ENCODE measurements around the gene ETV7. TPM values are rescaled to one million over a fixed set of nuclear protein-coding genes. Genes with fewer than 3 reads are reported as not detected.

Gene ETV7
- polyA plus RNA-seq, 1 of the 3 experiments (the other 2 are of a cell fraction), result 0.39 TPM

DNA sequence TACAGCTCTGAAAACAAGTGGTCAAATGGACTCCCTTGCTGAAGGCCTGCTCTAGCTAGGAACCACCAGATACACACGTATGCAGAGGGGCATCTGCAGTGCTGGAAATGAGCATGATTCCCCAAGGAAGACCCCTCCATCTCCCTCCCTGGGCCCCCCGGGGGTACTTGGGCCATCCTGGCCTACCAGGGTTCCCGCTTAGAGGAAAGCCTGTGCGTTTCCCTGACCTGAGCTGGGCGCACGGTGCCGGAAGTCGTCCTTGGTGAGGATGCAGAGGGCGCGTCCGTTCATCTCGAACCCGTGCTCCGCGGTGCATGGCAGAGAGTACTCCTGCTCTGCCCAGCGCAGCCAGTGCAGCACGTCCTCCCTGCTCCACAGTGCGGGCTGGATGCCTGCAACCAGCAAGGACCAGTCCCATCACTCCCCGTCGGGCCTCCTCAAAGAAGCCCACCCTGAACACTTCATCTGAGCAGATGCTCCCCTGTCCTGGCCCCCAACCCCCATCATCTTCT, 11.8 kb downstream of the ETV7 start:
- H3F3A ChIP-seq (replicated peaks; ENCODE audit: insufficient read depth), result no peaks in the 10 kb centered on the region
- no peaks in the 10 kb centered on the region for H3K36me3 ChIP-seq (replicated peaks in 1 of 2; ENCODE audit: control insufficient read depth in 1 of 2, insufficient read depth in 2 of 2, low read length in 1 of 2)
- no peak for DNase-seq
- no peak overlapping the region for H3K4me3 ChIP-seq (ENCODE audit: low read depth in 2 of 2, low read length in 1 of 2)
- peaks cover 0 to 9% of the 10 kb centered on the region in 2 experiments; a peak in 1 of 4 replicates for H3K4me1 ChIP-seq (ENCODE audit: control insufficient read depth in 1 of 2, insufficient read depth in 2 of 2, low read depth in 1 of 2, low read length in 1 of 2)
- no peak overlapping the region for H2AFZ ChIP-seq (ENCODE audit: low read depth)
- POLR2A ChIA-PET, result no interaction called here
- H4K20me1 ChIP-seq (ENCODE audit: insufficient read depth), result no peaks in the 10 kb centered on the region
- H3K27ac ChIP-seq (ENCODE audit: low read depth in 2 of 2, low read length in 1 of 2), result no peak overlapping the region
- H3K9me3 ChIP-seq, result no peaks in the 10 kb centered on the region
- H3K79me2 ChIP-seq (ENCODE audit: insufficient read depth), result no peaks in the 10 kb centered on the region
- H3K9ac ChIP-seq, result no peak overlapping the region
- H3K4me2 ChIP-seq, result no peak overlapping the region
- H3K9me2 ChIP-seq, result no peaks in the 10 kb centered on the region
- TF ChIP-seq MXI1 (IDR thresholded peaks at IDR 0.05; ENCODE audit: low read depth, low read length), result no peak
- no peak for TF ChIP-seq RAD21 (IDR thresholded peaks at IDR 0.05; ENCODE audit: low read length)
- no peak for TF ChIP-seq POLR2AphosphoS5 (IDR thresholded peaks at IDR 0.05; ENCODE audit: low read depth, low read length)
- TF ChIP-seq, protein P1, sequence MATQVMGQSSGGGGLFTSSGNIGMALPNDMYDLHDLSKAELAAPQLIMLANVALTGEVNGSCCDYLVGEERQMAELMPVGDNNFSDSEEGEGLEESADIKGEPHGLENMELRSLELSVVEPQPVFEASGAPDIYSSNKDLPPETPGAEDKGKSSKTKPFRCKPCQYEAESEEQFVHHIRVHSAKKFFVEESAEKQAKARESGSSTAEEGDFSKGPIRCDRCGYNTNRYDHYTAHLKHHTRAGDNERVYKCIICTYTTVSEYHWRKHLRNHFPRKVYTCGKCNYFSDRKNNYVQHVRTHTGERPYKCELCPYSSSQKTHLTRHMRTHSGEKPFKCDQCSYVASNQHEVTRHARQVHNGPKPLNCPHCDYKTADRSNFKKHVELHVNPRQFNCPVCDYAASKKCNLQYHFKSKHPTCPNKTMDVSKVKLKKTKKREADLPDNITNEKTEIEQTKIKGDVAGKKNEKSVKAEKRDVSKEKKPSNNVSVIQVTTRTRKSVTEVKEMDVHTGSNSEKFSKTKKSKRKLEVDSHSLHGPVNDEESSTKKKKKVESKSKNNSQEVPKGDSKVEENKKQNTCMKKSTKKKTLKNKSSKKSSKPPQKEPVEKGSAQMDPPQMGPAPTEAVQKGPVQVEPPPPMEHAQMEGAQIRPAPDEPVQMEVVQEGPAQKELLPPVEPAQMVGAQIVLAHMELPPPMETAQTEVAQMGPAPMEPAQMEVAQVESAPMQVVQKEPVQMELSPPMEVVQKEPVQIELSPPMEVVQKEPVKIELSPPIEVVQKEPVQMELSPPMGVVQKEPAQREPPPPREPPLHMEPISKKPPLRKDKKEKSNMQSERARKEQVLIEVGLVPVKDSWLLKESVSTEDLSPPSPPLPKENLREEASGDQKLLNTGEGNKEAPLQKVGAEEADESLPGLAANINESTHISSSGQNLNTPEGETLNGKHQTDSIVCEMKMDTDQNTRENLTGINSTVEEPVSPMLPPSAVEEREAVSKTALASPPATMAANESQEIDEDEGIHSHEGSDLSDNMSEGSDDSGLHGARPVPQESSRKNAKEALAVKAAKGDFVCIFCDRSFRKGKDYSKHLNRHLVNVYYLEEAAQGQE (IDR thresholded peaks at IDR 0.05; ENCODE audit: low read depth, low read length), result no peak
- TF ChIP-seq FOSL2 (IDR thresholded peaks at IDR 0.05; ENCODE audit: borderline replicate concordance, low read depth), result no peak
- no peak for TF ChIP-seq TEAD4 (IDR thresholded peaks at IDR 0.05; ENCODE audit: borderline replicate concordance, insufficient read depth)
- no peak for TF ChIP-seq FOXM1 (IDR thresholded peaks at IDR 0.05; ENCODE audit: low read depth)
- no peak for TF ChIP-seq YY1 (IDR thresholded peaks at IDR 0.05; ENCODE audit: low read depth)
- no peak for TF ChIP-seq TCF12 (IDR thresholded peaks at IDR 0.05)
- TF ChIP-seq RXRA (IDR thresholded peaks at IDR 0.05; ENCODE audit: borderline replicate concordance, low read depth), result no peak
- TF ChIP-seq, protein P2, sequence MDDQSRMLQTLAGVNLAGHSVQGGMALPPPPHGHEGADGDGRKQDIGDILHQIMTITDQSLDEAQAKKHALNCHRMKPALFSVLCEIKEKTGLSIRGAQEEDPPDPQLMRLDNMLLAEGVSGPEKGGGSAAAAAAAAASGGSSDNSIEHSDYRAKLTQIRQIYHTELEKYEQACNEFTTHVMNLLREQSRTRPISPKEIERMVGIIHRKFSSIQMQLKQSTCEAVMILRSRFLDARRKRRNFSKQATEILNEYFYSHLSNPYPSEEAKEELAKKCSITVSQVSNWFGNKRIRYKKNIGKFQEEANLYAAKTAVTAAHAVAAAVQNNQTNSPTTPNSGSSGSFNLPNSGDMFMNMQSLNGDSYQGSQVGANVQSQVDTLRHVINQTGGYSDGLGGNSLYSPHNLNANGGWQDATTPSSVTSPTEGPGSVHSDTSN (IDR thresholded peaks at IDR 0.05), result no peak
- TF ChIP-seq NFIC (IDR thresholded peaks at IDR 0.05; ENCODE audit: borderline replicate concordance), result no peak
- TF ChIP-seq, protein P3, sequence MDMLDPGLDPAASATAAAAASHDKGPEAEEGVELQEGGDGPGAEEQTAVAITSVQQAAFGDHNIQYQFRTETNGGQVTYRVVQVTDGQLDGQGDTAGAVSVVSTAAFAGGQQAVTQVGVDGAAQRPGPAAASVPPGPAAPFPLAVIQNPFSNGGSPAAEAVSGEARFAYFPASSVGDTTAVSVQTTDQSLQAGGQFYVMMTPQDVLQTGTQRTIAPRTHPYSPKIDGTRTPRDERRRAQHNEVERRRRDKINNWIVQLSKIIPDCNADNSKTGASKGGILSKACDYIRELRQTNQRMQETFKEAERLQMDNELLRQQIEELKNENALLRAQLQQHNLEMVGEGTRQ (IDR thresholded peaks at IDR 0.05; ENCODE audit: borderline replicate concordance, low read depth, low read length), result no peak
- TF ChIP-seq GATA2 (CRISPR knock-in tag; IDR thresholded peaks at IDR 0.05), result no peak
- TF ChIP-seq EP300 (IDR thresholded peaks at IDR 0.05; ENCODE audit: borderline replicate concordance in 1 of 2, low read depth in 1 of 2, low read length in 1 of 2), result no peak
- H3K27me3 ChIP-seq (ENCODE audit: insufficient read depth), result no peaks in the 10 kb centered on the region
- CTCF ChIA-PET, result interaction anchor here (0.5 to 1.2 kb wide), 2 partner anchors 14 to 74 kb away, joined by 3 read pairs; no protein-coding TSS in a partner anchor
- 77% methylated on average over 4 of the region's 20 CpGs for WGBS (ENCODE audit: low lambda C conversion rate)
